OCI-LY3 (cell line): ENCODE data around the gene GPR63.
A peak's percentile ranks its signal among the peaks of the same experiment; 100 is the strongest.

Experiments used
- H2AFZ ChIP-seq: fragments of 200-600, 300-600 bp; shearing (Covaris generic); 2 replicates; pipeline ENCODE4 v1.6.0; 2014; ENCODE audit warnings: antibody characterized with exemption, low read depth, low read length
- H3K27ac ChIP-seq: fragments of 200-600, 300-600 bp; sonication (generic); 2 replicates; pipeline ENCODE4 v1.5.1; 2014; ENCODE audit warnings: mild to moderate bottlenecking, low read length, moderate library complexity, mixed read lengths
- H3K27me3 ChIP-seq: fragments of 200-600, 300-600 bp; sonication (generic); 2 replicates; pipeline ENCODE4 v1.6.1; 2014; ENCODE audit warnings: low read depth, low read length, mixed read lengths
- H3K36me3 ChIP-seq: fragments of 200-600, 300-600 bp; sonication (generic); replicated peaks from 2 replicates; pipeline ENCODE3; 2014; ENCODE audit warnings: low read depth, low read length, mixed read lengths
- H3K4me1 ChIP-seq: fragments of 300-600, 200-600 bp; sonication (generic); 2 replicates; pipeline ENCODE4 v1.6.1; 2014; ENCODE audit warnings: low read length, mixed read lengths
- H3K4me2 ChIP-seq: fragments of 200-600, 300-600 bp; sonication (generic); 2 replicates; pipeline ENCODE4 v1.6.1; 2014; ENCODE audit warnings: low read length, mixed read lengths
- H3K4me3 ChIP-seq: fragments of 300-600, 200-600 bp; sonication (generic); 2 replicates; pipeline ENCODE4 v1.5.1; 2014; ENCODE audit warnings: antibody characterized with exemption, mild to moderate bottlenecking, low read length, moderate library complexity
- H3K79me2 ChIP-seq: fragments of 300-600, 200-600 bp; shearing (Covaris generic); 2 replicates; pipeline ENCODE4 v1.6.1; 2014; ENCODE audit warnings: mild to moderate bottlenecking, low read length, mixed read lengths
- H3K9ac ChIP-seq: fragments of 300-600, 200-600 bp; shearing (Covaris generic); 2 replicates; pipeline ENCODE4 v1.6.0; 2014; ENCODE audit warnings: mild to moderate bottlenecking, low read length, moderate library complexity
- H3K9me3 ChIP-seq: fragments of 200-600, 300-600 bp; shearing (Covaris generic); 2 replicates; pipeline ENCODE4 v1.6.1; 2014; ENCODE audit warnings: low read length, mixed read lengths; ENCODE audit not compliant: insufficient read depth
- H4K20me1 ChIP-seq: fragments of 200-600, 300-600 bp; sonication (generic); 2 replicates; pipeline ENCODE4 v1.6.1; 2016; ENCODE audit warnings: low read length, mixed read lengths; ENCODE audit not compliant: insufficient read depth
- EZH2phosphoT487 ChIP-seq: fragments of 200-600 bp; shearing (Covaris generic); IDR thresholded peaks from 2 replicates; pipeline ENCODE4 v1.6.1; 2018; ENCODE audit warnings: antibody characterized with exemption, mixed run types, low read depth
- TF ChIP-seq, protein P1 (sequence below): fragments of 200-600, 300-600 bp; sonication (generic); IDR thresholded peaks from 2 replicates; pipeline ENCODE4 v1.5.1; 2014; ENCODE audit warnings: antibody characterized with exemption, low read length, low read depth

GPR63 gene

DNA sequence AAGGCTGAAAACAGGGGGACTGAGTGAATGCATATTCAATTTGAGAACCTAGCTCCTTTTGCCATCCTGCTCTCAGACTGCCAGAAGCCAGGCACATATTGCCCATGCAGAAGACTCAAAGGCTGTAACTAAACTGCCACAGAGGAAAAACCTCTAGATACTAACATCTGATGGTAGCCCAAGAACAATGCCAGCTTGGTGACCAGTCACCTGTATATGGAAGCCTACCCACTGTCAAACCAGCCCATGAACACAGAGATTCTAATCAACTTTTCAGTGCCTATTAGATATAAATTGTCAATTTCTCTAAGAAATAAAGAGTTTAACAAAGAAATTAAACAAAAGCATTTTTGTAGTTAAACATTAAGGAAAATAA lies 34.2 kb downstream of the GPR63 start:
- H3K79me2 ChIP-seq = no peaks in the 10 kb centered on the region
- H3K4me2 ChIP-seq = peak overlapping the region; percentile 68
- peaks cover 10% of the 10 kb centered on the region for H3K4me1 ChIP-seq
- TF ChIP-seq EZH2phosphoT487 = no peak
- TF ChIP-seq, protein P1, sequence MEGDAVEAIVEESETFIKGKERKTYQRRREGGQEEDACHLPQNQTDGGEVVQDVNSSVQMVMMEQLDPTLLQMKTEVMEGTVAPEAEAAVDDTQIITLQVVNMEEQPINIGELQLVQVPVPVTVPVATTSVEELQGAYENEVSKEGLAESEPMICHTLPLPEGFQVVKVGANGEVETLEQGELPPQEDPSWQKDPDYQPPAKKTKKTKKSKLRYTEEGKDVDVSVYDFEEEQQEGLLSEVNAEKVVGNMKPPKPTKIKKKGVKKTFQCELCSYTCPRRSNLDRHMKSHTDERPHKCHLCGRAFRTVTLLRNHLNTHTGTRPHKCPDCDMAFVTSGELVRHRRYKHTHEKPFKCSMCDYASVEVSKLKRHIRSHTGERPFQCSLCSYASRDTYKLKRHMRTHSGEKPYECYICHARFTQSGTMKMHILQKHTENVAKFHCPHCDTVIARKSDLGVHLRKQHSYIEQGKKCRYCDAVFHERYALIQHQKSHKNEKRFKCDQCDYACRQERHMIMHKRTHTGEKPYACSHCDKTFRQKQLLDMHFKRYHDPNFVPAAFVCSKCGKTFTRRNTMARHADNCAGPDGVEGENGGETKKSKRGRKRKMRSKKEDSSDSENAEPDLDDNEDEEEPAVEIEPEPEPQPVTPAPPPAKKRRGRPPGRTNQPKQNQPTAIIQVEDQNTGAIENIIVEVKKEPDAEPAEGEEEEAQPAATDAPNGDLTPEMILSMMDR = no peak
- no peak overlapping the region for H3K27ac ChIP-seq
- no peak overlapping the region for H2AFZ ChIP-seq
- no peaks in the 10 kb centered on the region for H3K9me3 ChIP-seq
- H4K20me1 ChIP-seq = no peaks in the 10 kb centered on the region
- H3K9ac ChIP-seq = no peak overlapping the region
- H3K27me3 ChIP-seq = no peaks in the 10 kb centered on the region
- peak overlapping the region; percentile 65 for H3K4me3 ChIP-seq
- H3K36me3 ChIP-seq = no peaks in the 10 kb centered on the region

DNA sequence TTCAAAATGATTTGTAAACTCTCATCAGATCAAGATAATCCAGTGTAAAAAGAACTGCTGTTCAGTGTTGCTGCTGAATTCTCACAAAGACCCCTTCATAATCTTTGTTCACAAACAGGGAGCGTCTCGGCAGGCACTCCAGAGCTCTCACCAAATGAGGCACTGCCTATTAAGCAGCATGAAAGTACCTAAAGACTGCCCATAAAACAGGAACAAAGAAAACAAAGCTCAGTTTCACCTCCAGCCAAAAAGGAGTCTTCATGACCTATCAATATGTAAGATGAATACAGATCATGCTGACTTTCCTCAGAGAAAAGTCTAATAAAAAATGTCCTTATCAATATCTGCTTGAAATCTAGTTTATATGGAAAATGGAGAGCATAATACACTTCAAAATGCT lies 41.8 kb downstream of the GPR63 start:
- Histone ChIP-seq H3K36me3 (no peaks in the 10 kb centered on the region), H3K9ac (no peak overlapping the region), H3K27me3 (no peaks in the 10 kb centered on the region), H3K4me1 (peaks cover 13% of the 10 kb centered on the region), H4K20me1 (no peaks in the 10 kb centered on the region), H3K79me2 (no peaks in the 10 kb centered on the region), H2AFZ (no peak overlapping the region), H3K27ac (no peak overlapping the region), H3K4me2 (peak overlapping the region; percentile 37), H3K4me3 (no peak overlapping the region), H3K9me3 (no peaks in the 10 kb centered on the region)
- TF ChIP-seq, protein P1 = no peak
- no peak for TF ChIP-seq EZH2phosphoT487

DNA sequence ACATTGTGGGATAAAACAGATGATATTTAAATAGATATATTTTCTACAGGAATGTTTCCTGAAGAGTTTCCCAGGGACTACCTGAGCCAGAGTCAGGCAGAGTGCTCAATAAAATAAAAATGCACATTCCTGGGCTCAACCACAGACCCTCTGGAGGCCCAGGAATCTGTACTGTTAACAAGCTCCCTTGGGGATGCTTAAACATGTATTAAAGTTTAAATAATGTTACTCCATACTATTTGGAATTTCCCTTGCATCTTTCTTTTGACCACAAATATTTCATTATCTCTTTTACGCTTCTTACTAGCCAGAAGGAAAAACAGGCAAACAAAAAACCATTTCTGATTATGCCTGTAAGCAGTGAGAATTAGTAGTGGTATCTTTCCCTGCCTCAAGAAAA lies 42.3 kb downstream of the GPR63 start:
- H2AFZ ChIP-seq = no peak overlapping the region
- no peak overlapping the region for H3K9ac ChIP-seq
- H3K4me2 ChIP-seq = peak overlapping the region; percentile 37
- H3K79me2 ChIP-seq = no peaks in the 10 kb centered on the region
- H3K9me3 ChIP-seq = no peaks in the 10 kb centered on the region
- H3K27ac ChIP-seq = no peak overlapping the region
- no peaks in the 10 kb centered on the region for H4K20me1 ChIP-seq
- TF ChIP-seq EZH2phosphoT487 = no peak
- TF ChIP-seq, protein P1 = no peak
- H3K4me3 ChIP-seq = no peak overlapping the region
- no peaks in the 10 kb centered on the region for H3K27me3 ChIP-seq
- peaks cover 13% of the 10 kb centered on the region for H3K4me1 ChIP-seq
- H3K36me3 ChIP-seq = no peaks in the 10 kb centered on the region

DNA sequence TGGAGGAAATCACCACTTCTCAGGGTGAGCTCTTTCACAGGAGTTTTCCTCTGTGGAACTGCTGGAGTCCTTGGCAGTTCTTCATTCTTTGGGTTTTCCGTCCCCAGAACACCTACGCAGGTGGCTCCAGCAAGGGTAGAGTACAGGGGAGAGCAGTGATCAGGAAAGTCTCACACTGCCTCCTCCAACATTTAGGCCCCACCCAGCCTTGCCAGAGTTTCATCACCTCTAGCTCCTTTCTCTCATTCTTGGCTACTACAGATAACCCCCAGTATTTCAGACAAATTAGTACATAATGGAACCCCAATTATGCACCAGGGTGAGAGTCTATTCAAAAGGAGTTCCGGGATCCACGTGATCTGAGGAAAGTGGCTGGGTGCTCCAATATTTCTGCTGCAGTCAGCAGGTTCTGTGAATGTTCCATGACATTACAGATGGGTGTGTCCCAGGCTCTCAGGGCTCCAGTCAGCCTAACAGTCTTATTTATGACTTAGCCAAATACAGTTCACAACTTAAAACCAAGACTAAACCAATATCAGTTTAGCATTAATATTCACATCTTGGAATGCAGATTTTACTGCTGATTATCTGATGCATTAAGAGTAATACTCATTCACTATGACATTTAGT lies 44.6 kb downstream of the GPR63 start:
- Histone ChIP-seq H3K36me3 (no peaks in the 10 kb centered on the region), H3K27ac (no peak overlapping the region), H2AFZ (no peak overlapping the region), H4K20me1 (no peaks in the 10 kb centered on the region), H3K4me3 (no peak overlapping the region), H3K79me2 (no peaks in the 10 kb centered on the region), H3K9ac (no peak overlapping the region), H3K4me2 (no peak overlapping the region), H3K4me1 (peaks cover 13% of the 10 kb centered on the region), H3K27me3 (no peaks in the 10 kb centered on the region), H3K9me3 (no peaks in the 10 kb centered on the region)
- TF ChIP-seq, protein P1 = no peak
